ENCODE measurements around the gene GRID1. TPM values are rescaled to one million over a fixed set of nuclear protein-coding genes. Genes with fewer than 3 reads are reported as not detected.

Gene GRID1
- total and polyA plus RNA-seq, 10 of the 15 experiments (the other 5 are each of a cell fraction or from before 2014, with no cell fraction given), result 0.04 to 0.62 (median 0.08) TPM; not detected in 5

- BruUV-seq (replicated peaks), result no TSS peak
- in situ Hi-C loops (cut with MboI), result no loop called here
- no peak overlapping the region for H3K27ac ChIP-seq (ENCODE audit: control insufficient read depth, insufficient read depth)
- no peak overlapping the region for H3K9ac ChIP-seq (ENCODE audit: control insufficient read depth, insufficient read depth, low read length)
- no peaks in the 10 kb centered on the region for H3K36me3 ChIP-seq (ENCODE audit: control insufficient read depth in 2 of 2, insufficient read depth in 2 of 2, low read length in 1 of 2)
- ATAC-seq (no peak), FAIRE-seq (no peak), DNase-seq (ENCODE audit: low read depth, low spot score) (no peak)
- H3K27me3 ChIP-seq (replicated peaks in 1 of 2; ENCODE audit: control insufficient read depth in 2 of 2, insufficient read depth in 2 of 2, low read length in 1 of 2), result no peaks in the 10 kb centered on the region
- H3K79me2 ChIP-seq (ENCODE audit: control insufficient read depth, insufficient read depth, low read length), result no peaks in the 10 kb centered on the region
- H3K4me1 ChIP-seq (ENCODE audit: control insufficient read depth, insufficient read depth, low read length), result no peaks in the 10 kb centered on the region; the same call in 1 of the 2 replicates
- CTCF ChIA-PET, result no interaction called here
- TF ChIP-seq RCOR1 (conservative IDR thresholded peaks at IDR 0.05; ENCODE audit: low read depth, low read length), result no peak
- no peak for TF ChIP-seq TCF7 (IDR thresholded peaks at IDR 0.05; ENCODE audit: borderline replicate concordance)
- no peak for TF ChIP-seq SIX5 (IDR thresholded peaks at IDR 0.05; ENCODE audit: low read depth, low read length, severe bottlenecking)
- no peaks in the 10 kb centered on the region for H4K20me1 ChIP-seq (ENCODE audit: control insufficient read depth, insufficient read depth)
- intact Hi-C loops (cut with micrococcal nuclease; ENCODE audit: unreplicated experiment), result no loop called here
- POLR2A ChIA-PET, result no interaction called here
- no peaks in the 10 kb centered on the region for H3K9me3 ChIP-seq (replicated peaks; ENCODE audit: control insufficient read depth, insufficient read depth, low read length)
- no peak overlapping the region for H3K4me3 ChIP-seq
- SMC1A ChIA-PET (ENCODE audit: uncharacterized antibody, unreplicated experiment), result no interaction called here
- H3K4me2 ChIP-seq (ENCODE audit: control insufficient read depth, insufficient read depth), result no peak overlapping the region
- no peak overlapping the region for H2AFZ ChIP-seq (ENCODE audit: control insufficient read depth, low read depth, low read length)
- RAD21 ChIA-PET (ENCODE audit: unreplicated experiment), result no interaction called here
Observed at GRCh38 chr10:85638797-85639196, 727.8 kb downstream of the GRID1 start.

- POLR2A ChIA-PET, result no interaction called here
- 1% methylated on average over 5 of the region's 5 CpGs for WGBS (ENCODE audit: insufficient coverage, insufficient replicate concordance, low lambda C conversion rate, missing lambda C conversion rate)
- RAD21 ChIA-PET (ENCODE audit: unreplicated experiment), result no interaction called here
- no peak overlapping the region for H3K27ac ChIP-seq (ENCODE audit: control insufficient read depth, insufficient read depth)
- no peak for TF ChIP-seq RAD21 (IDR thresholded peaks at IDR 0.05; ENCODE audit: insufficient read depth, low read depth, low read length)
- TF ChIP-seq CHD1 (IDR thresholded peaks at IDR 0.05; ENCODE audit: low read depth, low read length), result no peak
- TF ChIP-seq CREM (IDR thresholded peaks at IDR 0.05; ENCODE audit: low read depth), result no peak
- no peak for TF ChIP-seq KDM1A (IDR thresholded peaks at IDR 0.05; ENCODE audit: borderline replicate concordance)
- TF ChIP-seq STAT1 (conservative IDR thresholded peaks at IDR 0.05), result no peak
- no peak for TF ChIP-seq CTCF (IDR thresholded peaks at IDR 0.05 in 2 of 3, conservative IDR thresholded peaks at IDR 0.05 in 1 of 3; ENCODE audit: control insufficient read depth in 2 of 3, extremely low read depth in 1 of 3, insufficient read depth in 1 of 3, low read depth in 3 of 3, low read length in 3 of 3)
- TF ChIP-seq STAT3 (IDR thresholded peaks at IDR 0.05; ENCODE audit: low read depth, low read length), result no peak
- TF ChIP-seq ZNF622 (IDR thresholded peaks at IDR 0.05), result no peak
- TF ChIP-seq ETV6 (conservative IDR thresholded peaks at IDR 0.05 in 1 of 2, IDR thresholded peaks at IDR 0.05 in 1 of 2; ENCODE audit: borderline replicate concordance in 1 of 2, low read depth in 1 of 2), result no peak
- no peak for TF ChIP-seq ATF2 (IDR thresholded peaks at IDR 0.05; ENCODE audit: low read length)
- TF ChIP-seq JUNB (IDR thresholded peaks at IDR 0.05), result no peak
- no peak overlapping the region for H3K9ac ChIP-seq (ENCODE audit: control insufficient read depth, insufficient read depth, low read length)
- FAIRE-seq (peak; percentile 27), ATAC-seq (peak; percentile 23; the same call in 1 of the 3 replicates), DNase-seq (ENCODE audit: low read depth, low spot score) (no peak)
- SMC1A ChIA-PET (ENCODE audit: uncharacterized antibody, unreplicated experiment), result no interaction called here
- H3K4me3 ChIP-seq, result no peak overlapping the region
- BruUV-seq (replicated peaks), result no TSS peak
- CTCF ChIA-PET, result no interaction called here
- in situ Hi-C loops (cut with MboI) (no loop called here), intact Hi-C loops (cut with micrococcal nuclease; ENCODE audit: unreplicated experiment) (no loop called here)
- no peaks in the 10 kb centered on the region for H3K27me3 ChIP-seq (replicated peaks in 1 of 2; ENCODE audit: control insufficient read depth in 2 of 2, insufficient read depth in 2 of 2, low read length in 1 of 2)
- no peak overlapping the region for H2AFZ ChIP-seq (ENCODE audit: control insufficient read depth, low read depth, low read length)
- no peaks in the 10 kb centered on the region for H3K9me3 ChIP-seq (replicated peaks; ENCODE audit: control insufficient read depth, insufficient read depth, low read length)
- H4K20me1 ChIP-seq (ENCODE audit: control insufficient read depth, insufficient read depth), result no peaks in the 10 kb centered on the region
- H3K36me3 ChIP-seq (ENCODE audit: control insufficient read depth in 2 of 2, insufficient read depth in 2 of 2, low read length in 1 of 2), result no peaks in the 10 kb centered on the region
- no peaks in the 10 kb centered on the region for H3K79me2 ChIP-seq (ENCODE audit: control insufficient read depth, insufficient read depth, low read length)
- H3K4me2 ChIP-seq (ENCODE audit: control insufficient read depth, insufficient read depth), result no peak overlapping the region
- no peaks in the 10 kb centered on the region; the same call in 1 of the 2 replicates for H3K4me1 ChIP-seq (ENCODE audit: control insufficient read depth, insufficient read depth, low read length)
Observed at GRCh38 chr10:85635650-85636049, 730.9 kb downstream of the GRID1 start.
